Neutrophil (primary cell): ENCODE measurements around the gene CCDC27.

Source experiments
- H3K27ac ChIP-seq: fragments of 200-600 bp; sonication (generic); 2 replicates; pipeline ENCODE4 v1.5.1; 2016; ENCODE audit warnings: mild to moderate bottlenecking, moderate library complexity
- H3K27me3 ChIP-seq: fragments of 200-600 bp; sonication (generic); 2 replicates; pipeline ENCODE4 v1.6.0; 2016; ENCODE audit warnings: mild to moderate bottlenecking
- H3K36me3 ChIP-seq: fragments of 200-600 bp; sonication (generic); 2 replicates; pipeline ENCODE4 v1.5.1; 2017
- H3K4me1 ChIP-seq, 2 experiments: fragments of 200-600 bp in 1 of 2; sonication (generic) in 1 of 2; 1 replicate in 1 of 2; 2 replicates in 1 of 2; pipeline versions ENCODE4 v1.5.1 to v1.6.1; 2013 to 2016; ENCODE audit warnings: low read depth in 1 of 2, low read length in 1 of 2, mild to moderate bottlenecking in 1 of 2, moderate library complexity in 1 of 2; ENCODE audit not compliant: control insufficient read depth in 1 of 2, insufficient read depth in 1 of 2
- H3K4me3 ChIP-seq, 2 experiments: fragments of 200-600 bp in 1 of 2; sonication (generic) in 1 of 2; 1 replicate in 1 of 2; 2 replicates in 1 of 2; pipeline ENCODE4 v1.5.1; 2013 to 2016; ENCODE audit warnings: low read depth in 1 of 2, low read length in 1 of 2, mild to moderate bottlenecking in 1 of 2, moderate library complexity in 1 of 2
- H3K9me3 ChIP-seq: fragments of 200-600 bp; sonication (generic); 2 replicates; pipeline ENCODE4 v1.5.1; 2016
- TF ChIP-seq, protein P1 (sequence below): fragments of 200-600 bp; sonication (generic); IDR thresholded peaks from 2 replicates; pipeline ENCODE4 v1.5.1; 2016; ENCODE audit warnings: antibody characterized with exemption

The CCDC27 gene

DNA sequence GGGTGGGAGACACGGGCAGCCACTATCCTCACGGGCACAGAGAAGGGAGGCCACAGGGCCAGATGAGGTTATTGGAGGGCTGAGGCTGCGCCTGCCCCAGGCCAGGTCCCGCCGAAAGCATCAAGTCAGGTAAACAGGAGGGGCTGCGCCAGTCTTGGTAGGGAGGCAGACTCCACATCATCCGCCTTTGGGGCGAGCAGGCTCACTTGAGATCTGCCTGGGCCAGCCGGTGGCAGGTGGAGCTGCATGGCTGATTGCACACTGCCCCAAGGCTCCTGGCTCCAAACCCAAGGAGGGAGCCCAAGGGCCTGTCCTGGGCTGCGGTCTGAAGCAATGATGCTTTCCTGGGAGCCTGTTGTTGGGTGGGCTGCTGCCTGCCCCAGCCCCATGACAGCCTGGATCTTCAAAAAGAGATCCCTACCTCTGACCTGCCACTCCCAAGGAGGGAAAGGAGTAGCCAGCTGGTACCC, 24.9 kb downstream of the CCDC27 start:
- H3K9me3 ChIP-seq: no peaks in the 10 kb centered on the region
- TF ChIP-seq, protein P1, sequence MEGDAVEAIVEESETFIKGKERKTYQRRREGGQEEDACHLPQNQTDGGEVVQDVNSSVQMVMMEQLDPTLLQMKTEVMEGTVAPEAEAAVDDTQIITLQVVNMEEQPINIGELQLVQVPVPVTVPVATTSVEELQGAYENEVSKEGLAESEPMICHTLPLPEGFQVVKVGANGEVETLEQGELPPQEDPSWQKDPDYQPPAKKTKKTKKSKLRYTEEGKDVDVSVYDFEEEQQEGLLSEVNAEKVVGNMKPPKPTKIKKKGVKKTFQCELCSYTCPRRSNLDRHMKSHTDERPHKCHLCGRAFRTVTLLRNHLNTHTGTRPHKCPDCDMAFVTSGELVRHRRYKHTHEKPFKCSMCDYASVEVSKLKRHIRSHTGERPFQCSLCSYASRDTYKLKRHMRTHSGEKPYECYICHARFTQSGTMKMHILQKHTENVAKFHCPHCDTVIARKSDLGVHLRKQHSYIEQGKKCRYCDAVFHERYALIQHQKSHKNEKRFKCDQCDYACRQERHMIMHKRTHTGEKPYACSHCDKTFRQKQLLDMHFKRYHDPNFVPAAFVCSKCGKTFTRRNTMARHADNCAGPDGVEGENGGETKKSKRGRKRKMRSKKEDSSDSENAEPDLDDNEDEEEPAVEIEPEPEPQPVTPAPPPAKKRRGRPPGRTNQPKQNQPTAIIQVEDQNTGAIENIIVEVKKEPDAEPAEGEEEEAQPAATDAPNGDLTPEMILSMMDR: no peak
- H3K4me1 ChIP-seq: peaks cover 3 to 15% of the 10 kb centered on the region in 2 experiments
- H3K27me3 ChIP-seq: peaks cover 35% of the 10 kb centered on the region
- H3K27ac ChIP-seq: no peak overlapping the region
- H3K4me3 ChIP-seq: no peak overlapping the region
- H3K36me3 ChIP-seq: peaks cover 47% of the 10 kb centered on the region

DNA sequence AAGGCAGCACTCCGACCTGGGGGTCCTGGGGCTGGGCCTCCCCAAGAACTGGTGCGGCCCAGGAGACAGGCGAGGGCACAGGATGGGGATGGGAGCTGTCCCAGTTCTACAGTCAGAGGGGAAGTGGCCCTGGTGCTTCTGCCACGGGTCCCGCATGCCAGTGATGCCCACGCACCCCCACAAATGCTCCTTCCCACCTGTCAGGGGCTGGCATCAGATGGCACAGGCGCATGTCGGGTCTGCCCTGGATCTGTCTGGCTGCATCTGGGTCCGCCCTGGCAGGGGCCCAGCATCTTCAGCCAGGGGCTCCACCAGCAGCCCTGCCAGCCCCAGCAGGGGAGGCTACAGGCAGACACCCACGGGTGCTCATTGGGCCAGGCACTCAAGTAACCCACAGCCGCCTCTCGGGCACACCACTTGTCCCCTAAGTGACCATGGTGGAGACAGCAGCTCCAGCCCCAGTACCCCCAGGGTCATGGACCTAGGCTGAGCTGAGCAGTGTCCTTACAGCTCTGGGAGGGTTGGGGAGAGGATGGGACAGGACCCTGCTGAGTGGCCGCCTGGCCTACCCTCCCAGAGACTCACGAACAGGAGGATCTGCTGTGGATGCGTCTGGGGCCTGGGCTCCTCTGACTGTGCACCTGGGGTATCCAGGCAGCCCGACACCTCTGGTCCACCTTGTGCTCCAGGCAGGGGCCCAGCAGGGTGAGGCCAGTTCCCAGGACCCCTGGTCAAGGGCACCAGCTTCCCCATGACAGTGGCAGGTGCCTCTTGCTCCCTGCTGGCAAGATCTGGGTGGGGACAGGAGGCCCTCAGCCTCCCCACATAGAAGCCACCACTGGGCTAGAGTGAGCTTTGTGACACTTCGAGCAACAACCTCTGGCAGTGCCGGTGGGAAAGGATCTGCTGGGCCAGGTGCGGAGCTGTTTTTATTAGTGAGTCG, 25.7 kb downstream of the CCDC27 start:
- Histone ChIP-seq H3K9me3 (no peaks in the 10 kb centered on the region), H3K4me1 (peaks cover 3 to 7% of the 10 kb centered on the region in 2 experiments), H3K27ac (no peak overlapping the region), H3K4me3 (no peak overlapping the region), H3K27me3 (peaks cover 27% of the 10 kb centered on the region), H3K36me3 (peaks cover 55% of the 10 kb centered on the region)
- TF ChIP-seq, protein P1: no peak

GRCh38 chr1:3778590-3779264, 26.5 kb downstream of the CCDC27 start:
- H3K9me3 ChIP-seq: no peaks in the 10 kb centered on the region
- peaks cover 19% of the 10 kb centered on the region for H3K27me3 ChIP-seq
- H3K4me1 ChIP-seq: peaks cover 3 to 7% of the 10 kb centered on the region in 2 experiments
- H3K36me3 ChIP-seq: peaks cover 63% of the 10 kb centered on the region
- TF ChIP-seq, protein P1: no peak
- no peak overlapping the region for H3K4me3 ChIP-seq
- H3K27ac ChIP-seq: no peak overlapping the region

- H3K27ac ChIP-seq: no peak overlapping the region
- H3K36me3 ChIP-seq: peaks cover 69% of the 10 kb centered on the region
- H3K4me1 ChIP-seq: peaks cover 3 to 7% of the 10 kb centered on the region in 2 experiments
- peaks cover 13% of the 10 kb centered on the region for H3K27me3 ChIP-seq
- TF ChIP-seq, protein P1: no peak
- no peaks in the 10 kb centered on the region for H3K9me3 ChIP-seq
- no peak overlapping the region for H3K4me3 ChIP-seq
Observed at GRCh38 chr1:3779265-3779911, 27.1 kb downstream of the CCDC27 start.

DNA sequence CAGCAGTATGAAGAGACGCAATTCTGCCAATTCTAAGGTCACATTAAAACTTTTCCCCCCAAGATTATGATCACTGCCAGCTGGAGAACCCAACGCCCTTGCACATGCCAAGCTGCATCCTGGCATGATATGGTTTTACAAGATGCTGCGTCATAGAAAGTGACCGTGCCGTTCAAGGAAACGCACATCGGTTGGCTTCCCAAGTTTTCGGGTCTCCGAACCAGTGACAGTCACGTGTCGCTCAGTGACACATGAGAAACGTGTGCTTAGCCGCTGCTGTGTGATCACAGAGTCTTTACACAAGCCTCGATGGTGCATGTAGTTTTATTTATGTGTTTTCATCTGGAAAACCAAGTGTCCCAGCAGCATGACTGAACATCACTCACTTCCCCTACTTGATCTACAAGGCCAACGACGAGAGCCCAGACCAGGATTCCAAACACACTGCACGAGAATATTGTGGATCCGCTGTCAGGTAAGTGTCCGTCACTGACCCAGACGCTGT, 27.7 kb downstream of the CCDC27 start:
- Histone ChIP-seq H3K36me3 (peaks cover 75% of the 10 kb centered on the region), H3K9me3 (no peaks in the 10 kb centered on the region), H3K27ac (no peak overlapping the region), H3K4me1 (peaks cover 3 to 7% of the 10 kb centered on the region in 2 experiments), H3K27me3 (peaks cover 7% of the 10 kb centered on the region), H3K4me3 (no peak overlapping the region)
- TF ChIP-seq, protein P1: no peak
